ENCODE results near the gene ACTL7A.

DNA sequence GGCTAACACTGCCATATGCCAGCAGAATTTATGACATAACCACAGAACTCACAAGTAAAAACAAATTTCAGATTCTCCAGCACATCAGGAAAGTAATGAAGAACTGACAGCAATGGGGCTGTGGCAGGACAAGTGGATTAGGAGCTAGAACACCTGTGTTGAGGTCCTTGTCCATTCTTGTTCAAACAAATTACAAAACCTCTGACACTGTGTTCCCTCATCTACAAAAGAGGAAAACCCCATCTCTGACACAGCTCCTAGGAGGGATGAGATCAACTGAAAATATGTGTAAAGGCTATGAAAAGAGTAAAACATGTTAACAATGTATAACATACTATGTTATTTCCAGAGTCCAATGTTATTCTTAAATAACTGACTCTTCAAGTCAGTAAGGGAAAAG lies 48.3 kb downstream of the ACTL7A start:
- no peak for TF ChIP-seq HOXA7 (CRISPR knock-in tag; IDR thresholded peaks at IDR 0.05; ENCODE audit: borderline replicate concordance)
- TF ChIP-seq, protein P1, sequence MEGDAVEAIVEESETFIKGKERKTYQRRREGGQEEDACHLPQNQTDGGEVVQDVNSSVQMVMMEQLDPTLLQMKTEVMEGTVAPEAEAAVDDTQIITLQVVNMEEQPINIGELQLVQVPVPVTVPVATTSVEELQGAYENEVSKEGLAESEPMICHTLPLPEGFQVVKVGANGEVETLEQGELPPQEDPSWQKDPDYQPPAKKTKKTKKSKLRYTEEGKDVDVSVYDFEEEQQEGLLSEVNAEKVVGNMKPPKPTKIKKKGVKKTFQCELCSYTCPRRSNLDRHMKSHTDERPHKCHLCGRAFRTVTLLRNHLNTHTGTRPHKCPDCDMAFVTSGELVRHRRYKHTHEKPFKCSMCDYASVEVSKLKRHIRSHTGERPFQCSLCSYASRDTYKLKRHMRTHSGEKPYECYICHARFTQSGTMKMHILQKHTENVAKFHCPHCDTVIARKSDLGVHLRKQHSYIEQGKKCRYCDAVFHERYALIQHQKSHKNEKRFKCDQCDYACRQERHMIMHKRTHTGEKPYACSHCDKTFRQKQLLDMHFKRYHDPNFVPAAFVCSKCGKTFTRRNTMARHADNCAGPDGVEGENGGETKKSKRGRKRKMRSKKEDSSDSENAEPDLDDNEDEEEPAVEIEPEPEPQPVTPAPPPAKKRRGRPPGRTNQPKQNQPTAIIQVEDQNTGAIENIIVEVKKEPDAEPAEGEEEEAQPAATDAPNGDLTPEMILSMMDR (tag by site-specific recombination; IDR thresholded peaks at IDR 0.05): no peak
- TF ChIP-seq, protein P2, sequence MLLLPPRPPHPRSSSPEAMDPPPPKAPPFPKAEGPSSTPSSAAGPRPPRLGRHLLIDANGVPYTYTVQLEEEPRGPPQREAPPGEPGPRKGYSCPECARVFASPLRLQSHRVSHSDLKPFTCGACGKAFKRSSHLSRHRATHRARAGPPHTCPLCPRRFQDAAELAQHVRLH (tag by site-specific recombination; IDR thresholded peaks at IDR 0.05): no peak
- TF ChIP-seq ZNF707 (tag by site-specific recombination; IDR thresholded peaks at IDR 0.05): no peak
- TF ChIP-seq ZNF221 (tag by site-specific recombination; IDR thresholded peaks at IDR 0.05; ENCODE audit: borderline replicate concordance): no peak
- no peak for TF ChIP-seq REST (tag by site-specific recombination; IDR thresholded peaks at IDR 0.05)
- TF ChIP-seq ZNF423 (tag by site-specific recombination; IDR thresholded peaks at IDR 0.05): no peak
- no peak for TF ChIP-seq ZNF248 (tag by site-specific recombination; IDR thresholded peaks at IDR 0.05)

Measured in HEK293 (cell line).